Measurements from ENCODE around the gene DHRS12. TPM values are rescaled to one million over a fixed set of nuclear protein-coding genes. Genes with fewer than 3 reads are reported as not detected.

DHRS12 gene
- polyA plus RNA-seq, 10 donors, result 10.4 to 18.5 (median 15.3) TPM

GRCh38 chr13:51761643-51762350 is 42.2 kb downstream of the DHRS12 start:
- DNase-seq, result no peak

DNA sequence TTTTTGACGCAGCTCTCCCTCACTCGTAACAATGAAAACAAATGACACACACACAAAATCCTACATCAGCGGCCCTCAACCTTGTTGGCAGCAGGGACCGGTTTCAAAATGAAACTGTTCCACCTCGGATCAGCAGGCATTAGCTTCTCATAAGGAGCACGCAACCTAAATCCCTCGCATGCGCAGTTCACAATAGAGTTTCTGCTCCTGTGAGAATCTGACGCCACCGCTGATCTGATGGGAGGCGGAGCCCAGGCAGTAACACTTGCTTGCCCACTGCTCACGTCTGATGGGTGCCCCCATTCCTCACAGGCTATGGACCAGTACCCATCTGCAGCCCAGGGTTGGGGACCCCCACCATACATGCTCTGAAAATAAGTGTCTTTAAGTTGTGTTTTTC is 43.4 kb downstream of the DHRS12 start:
- peak in 2 of 3 donors; percentile 54 to 61 for DNase-seq

GRCh38 chr13:51759240-51759639 is 44.7 kb downstream of the DHRS12 start:
- no peak for DNase-seq

DNA sequence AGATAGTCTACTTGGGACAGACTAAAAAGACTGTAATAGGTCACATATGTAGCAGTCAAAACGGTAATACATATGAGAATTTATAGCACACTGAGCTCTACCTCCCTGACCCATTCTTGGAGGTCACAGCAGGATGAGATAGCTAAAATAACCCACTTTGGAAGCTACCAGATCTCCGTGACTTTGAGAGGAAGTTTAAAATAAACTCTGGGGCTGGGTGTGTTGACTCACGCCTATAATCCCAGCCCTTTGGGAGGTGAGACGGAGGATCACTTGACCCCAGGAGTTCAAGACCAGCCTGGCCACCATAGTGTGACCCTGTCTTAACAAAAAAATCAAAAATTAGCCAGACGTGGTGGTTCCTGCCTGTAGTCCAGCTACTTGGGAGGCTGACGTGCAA is 45.3 kb downstream of the DHRS12 start:
- no peak for DNase-seq

- DNase-seq, result no peak
These were observed 47.3 kb downstream of the DHRS12 start for GRCh38 chr13:51756651-51757050.

GRCh38 chr13:51747438-51748434 is 56.2 kb downstream of the DHRS12 start:
- DNase-seq, result no peak

DNA sequence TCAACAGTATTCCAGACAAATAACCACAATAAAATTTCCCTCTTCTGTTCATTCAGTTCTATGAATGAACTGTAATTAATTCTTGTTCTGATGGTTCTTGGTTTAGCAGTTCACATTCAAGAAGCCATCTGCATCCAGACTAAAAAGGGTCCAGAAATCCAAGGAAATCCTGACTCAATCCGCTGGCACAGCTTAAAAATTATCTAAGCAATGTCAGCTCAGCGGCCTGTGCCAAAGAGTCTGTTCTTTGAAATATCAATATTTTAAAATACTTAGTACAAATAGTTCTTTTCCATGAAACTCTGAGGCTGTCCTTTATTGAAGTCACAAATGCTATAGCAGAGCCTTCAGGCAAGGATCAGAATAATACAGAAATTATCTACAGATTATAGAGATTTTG is 57.2 kb downstream of the DHRS12 start:
- peak in 2 of 3 donors; percentile 63 to 66 for DNase-seq

GRCh38 chr13:51745243-51745642 is 58.7 kb downstream of the DHRS12 start:
- no peak for DNase-seq

DNA sequence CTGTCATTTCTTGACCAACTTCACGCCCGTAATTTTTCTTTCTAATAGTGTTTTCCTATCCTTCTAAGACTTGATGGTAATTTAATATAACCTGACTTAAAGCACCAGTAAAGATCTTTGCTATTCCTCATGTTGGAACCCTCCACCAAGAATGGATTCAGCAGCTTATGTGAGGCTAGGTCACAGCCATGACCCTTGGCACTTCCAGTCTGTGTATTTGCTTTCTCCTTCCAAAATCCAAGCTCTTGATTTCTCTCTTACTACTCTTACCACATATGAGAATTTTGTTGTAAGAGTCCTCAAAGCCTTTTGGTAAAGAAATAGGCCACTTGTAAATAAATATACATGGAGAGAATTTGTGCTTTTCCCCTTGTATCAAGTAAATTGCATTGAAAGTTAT is 61.4 kb downstream of the DHRS12 start:
- no peak for DNase-seq

GRCh38 chr13:51742031-51742430 is 61.9 kb downstream of the DHRS12 start:
- no peak for DNase-seq

DNA sequence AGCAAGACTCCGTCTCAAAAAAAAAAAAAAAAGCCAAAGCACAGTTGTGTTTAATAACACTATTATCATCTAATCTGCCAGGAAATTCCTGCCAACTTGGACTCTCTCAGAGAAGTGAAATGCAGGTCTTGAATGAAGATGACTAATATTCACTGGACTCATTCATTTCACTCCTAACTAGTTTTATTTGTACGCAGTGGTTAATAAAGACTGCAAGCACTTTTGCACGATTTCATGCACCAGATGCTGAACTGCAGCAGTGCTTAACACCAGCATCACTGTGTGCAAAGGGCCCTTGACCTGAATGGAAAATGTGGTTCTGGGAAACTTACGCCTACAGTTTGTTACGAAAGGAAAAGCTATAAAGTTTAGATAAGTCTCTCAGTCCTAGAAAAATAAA is 63.3 kb downstream of the DHRS12 start:
- DNase-seq, result peak in 1 of 3 donors; percentile 53

GRCh38 chr13:51739027-51739764 is 64.8 kb downstream of the DHRS12 start:
- no peak for DNase-seq

GRCh38 chr13:51738226-51738905 is 65.6 kb downstream of the DHRS12 start:
- no peak for DNase-seq

- no peak for DNase-seq
These were observed 66.4 kb downstream of the DHRS12 start for GRCh38 chr13:51737609-51738008.

DNA sequence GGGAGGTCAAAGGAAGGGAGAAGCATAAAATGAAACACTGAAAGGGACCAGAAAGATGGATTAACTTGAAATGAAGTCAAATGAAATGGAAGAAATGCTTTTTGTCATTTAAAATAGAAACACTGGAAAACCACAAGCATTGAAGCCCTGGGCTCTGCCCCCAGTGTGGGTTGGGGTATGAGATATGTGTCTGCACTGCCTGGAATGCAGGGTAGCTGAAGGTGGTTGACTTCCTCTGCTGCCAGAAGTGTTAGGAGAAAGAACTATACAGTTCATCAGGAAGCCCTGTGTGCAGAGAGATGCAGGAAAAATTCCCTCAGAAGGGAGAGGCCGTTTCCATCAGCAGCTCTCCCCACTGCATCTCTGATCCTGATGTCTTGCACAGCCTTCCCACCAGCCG is 69.2 kb downstream of the DHRS12 start:
- no peak for DNase-seq

DNA sequence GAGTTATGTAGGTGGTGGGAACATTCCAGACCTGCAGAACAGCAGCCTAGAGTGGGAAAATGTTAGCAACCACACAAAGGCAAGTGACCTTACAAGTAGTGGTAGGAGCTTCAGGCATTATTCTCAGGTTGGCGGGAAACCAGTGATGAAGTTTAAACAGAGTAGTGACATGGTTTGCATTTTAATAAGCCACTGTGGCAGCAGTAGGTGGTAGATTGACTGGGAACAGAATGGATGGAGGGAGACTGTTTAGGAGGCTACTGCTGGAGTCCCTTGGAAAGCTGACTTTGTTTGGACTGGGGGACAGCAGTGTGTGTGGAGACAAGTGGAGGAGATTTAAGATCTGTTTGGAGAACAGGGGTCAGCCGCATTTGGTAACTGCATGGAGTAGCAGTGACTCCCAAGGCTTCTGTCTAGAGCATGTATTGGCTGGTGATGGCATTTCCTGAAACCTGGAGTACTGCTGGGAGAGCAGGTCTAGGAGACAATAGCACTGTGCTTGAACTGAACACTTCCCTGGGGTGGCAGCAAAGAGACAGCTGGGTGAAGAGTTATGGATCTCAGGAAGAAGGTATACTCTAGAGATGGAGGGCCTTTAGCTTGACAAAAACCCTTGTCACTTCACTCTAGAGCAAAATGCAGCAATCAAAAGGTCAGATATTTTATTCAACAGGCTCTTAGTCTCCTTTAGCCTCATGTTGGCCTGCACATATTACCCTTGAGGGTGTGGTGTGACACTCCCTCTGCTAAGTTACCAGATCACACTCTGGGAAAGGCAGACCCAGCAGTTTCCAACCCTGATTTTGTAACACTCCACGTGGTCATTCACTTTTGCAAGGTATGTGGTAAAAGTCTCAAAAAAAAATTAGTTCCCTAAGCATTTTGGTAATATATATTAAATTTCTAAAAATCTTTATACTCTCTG is 70.3 kb downstream of the DHRS12 start:
- no peak for DNase-seq

GRCh38 chr13:51731759-51732158 is 72.2 kb downstream of the DHRS12 start:
- DNase-seq, result peak in 2 of 3 donors; percentile 38 to 59

DNA sequence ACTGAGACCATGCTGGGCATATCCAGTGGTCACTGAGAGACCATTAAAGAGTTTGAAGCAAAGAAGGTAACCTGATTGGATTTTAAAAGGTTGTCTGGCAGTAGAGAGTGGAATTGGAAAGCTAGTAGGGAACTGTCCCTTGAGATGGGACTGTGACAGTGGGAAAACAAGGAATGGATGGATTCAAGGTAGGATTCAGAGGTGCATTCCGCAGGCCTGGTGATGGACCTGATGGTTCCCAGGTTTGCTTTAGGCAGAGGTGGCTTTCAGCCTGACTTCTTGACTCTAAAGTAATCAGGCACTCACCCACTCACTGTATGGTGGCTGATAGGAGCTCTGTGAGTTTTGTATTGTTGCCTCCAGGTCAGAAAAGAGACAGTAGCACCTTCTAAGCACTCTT is 73.0 kb downstream of the DHRS12 start:
- no peak for DNase-seq

GRCh38 chr13:51729866-51730553 is 74.0 kb downstream of the DHRS12 start:
- peak in 2 of 3 donors; percentile 77 to 78 for DNase-seq

DNA sequence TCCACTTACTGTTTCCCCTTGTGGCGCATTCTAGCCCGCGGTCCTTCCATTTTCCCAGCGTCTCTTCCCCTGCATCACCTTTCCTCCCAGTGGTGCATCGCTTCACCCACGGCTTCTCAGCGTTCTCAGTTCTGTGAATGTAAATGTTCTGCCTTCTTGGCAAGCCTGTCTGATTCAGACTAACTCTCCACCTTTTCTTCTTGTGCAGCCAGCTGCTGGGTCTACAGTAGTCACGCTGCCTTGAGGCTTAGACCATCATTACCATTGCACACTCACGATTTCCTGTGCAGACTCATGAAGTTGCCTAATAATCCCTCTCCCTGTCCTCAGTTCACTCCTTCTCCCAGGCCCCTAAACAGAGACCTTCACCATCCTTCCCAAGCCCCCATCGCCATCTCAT is 75.0 kb downstream of the DHRS12 start:
- DNase-seq, result peak in 1 of 3 donors; percentile 41
